ENCODE measurements around the gene CCL3.
"Not testable (repeated sequence)": the region's sequence is repeated elsewhere in the genome, so short reads cannot be mapped to it uniquely, and the experiment has no call there.

The CCL3 gene

GRCh38 chr17:36123431-36123830 is 33.5 kb upstream of the CCL3 start:
- Mint-ChIP-seq H3K4me3 (no peak overlapping the region), H3K27me3 (peaks cover 6% of the 10 kb centered on the region), H3K9me3 (peaks cover 8 to 31% of the 10 kb centered on the region in 2 donors), H3K4me1 (peaks cover 11% of the 10 kb centered on the region), H3K27ac (no peak overlapping the region)
- ATAC-seq (no peak), DNase-seq (no peak)

DNA sequence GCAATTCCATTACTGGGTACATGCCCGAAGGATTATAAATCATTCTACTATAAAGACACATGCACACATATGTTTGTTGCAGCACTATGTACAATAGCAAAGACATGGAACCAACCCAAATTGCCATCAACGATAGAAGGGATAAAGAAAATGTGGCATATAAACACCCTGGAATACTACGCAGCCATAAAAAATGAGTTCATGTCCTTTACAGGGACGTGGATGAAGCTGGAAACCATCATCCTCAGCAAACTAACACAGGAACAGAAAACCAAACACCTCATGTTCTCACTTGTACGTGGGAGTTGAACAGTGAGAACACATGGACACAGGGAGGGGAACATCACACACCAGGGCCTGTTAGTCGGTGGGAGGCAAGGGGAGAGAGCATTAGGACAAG is 31.2 kb upstream of the CCL3 start:
- H3K4me3 Mint-ChIP-seq, ATAC-seq, DNase-seq, H3K27ac Mint-ChIP-seq: not testable (repeated sequence)
- Mint-ChIP-seq H3K27me3 (peaks cover 12% of the 10 kb centered on the region), H3K4me1 (peaks cover 24% of the 10 kb centered on the region), H3K9me3 (peaks cover 7 to 21% of the 10 kb centered on the region in 2 donors)

DNA sequence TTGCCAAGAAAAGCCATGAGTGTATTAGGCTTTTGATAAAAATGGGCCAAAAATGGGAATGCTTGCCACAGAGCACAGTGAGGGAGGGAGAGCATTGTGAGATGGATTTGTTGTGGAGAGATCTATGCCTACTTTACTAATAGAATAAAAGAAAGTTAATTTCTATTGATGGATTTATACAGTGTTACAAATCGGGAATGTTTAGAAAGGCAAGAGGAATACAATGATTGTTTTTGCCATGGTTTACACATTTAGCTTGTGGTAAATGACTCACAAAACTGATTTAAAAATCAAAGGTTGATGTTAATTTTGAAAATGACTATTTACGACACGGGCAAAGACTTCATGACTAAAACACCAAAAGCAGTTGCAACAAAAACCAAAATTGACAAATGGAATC is 30.3 kb upstream of the CCL3 start:
- Mint-ChIP-seq H3K4me1 (peaks cover 24% of the 10 kb centered on the region), H3K27me3 (peaks cover 12% of the 10 kb centered on the region)
- ATAC-seq = no peak

DNA sequence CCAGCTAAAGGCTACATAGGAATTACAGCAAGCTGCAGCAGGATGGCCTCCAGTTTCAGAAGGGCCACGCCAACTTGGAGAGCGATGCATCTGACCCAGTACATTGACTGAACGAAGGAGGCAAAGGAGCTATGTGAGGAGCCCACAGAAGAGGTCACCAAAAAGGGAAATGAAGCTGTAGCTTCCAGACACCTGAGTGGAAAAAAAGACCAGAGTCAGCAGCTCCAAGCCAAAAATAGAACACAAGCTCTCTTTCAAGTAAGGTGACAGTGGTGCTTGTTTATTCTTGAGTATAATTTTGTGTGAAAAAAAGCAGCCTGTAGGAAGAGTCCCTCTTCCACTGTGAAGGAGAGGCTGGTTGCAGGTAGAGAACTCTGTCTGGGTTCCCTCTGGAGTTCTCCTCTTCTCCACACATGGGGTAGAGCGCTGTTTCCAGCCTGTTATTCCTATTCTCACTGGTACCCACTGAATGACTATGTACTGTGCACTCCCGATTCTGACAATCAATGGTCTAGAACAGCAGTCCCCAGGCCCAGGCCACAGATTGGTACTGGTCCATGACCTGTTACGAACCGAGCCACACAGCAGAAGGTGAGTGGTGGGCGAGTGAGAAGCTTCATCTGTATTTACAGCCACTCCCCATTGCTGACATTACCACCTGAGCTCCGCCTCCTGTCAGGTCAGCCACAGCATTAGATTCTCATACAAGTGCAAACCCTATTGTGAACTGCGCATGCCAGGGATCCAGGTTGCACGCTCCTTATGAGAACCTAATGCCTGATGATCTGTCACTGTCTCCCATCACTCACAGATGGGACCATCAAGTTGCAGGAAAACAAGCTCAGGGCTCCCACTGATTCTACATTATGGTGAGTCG is 28.8 kb upstream of the CCL3 start:
- Mint-ChIP-seq H3K9me3 (peaks cover 0 to 15% of the 10 kb centered on the region in 2 donors), H3K27me3 (peaks cover 12% of the 10 kb centered on the region), H3K4me1 (peaks cover 24% of the 10 kb centered on the region), H3K27ac (no peak overlapping the region), H3K4me3 (no peak overlapping the region)
- DNase-seq (no peak), ATAC-seq (no peak)

More for the DNA sequence above, 30.3 kb upstream of the CCL3 start:
- DNase-seq = no peak
- Mint-ChIP-seq H3K9me3 (peaks cover 0 to 12% of the 10 kb centered on the region in 2 donors), H3K27ac (no peak overlapping the region), H3K4me3 (no peak overlapping the region)

- Mint-ChIP-seq H3K27me3 (peaks cover 6% of the 10 kb centered on the region), H3K4me1 (peaks cover 24% of the 10 kb centered on the region), H3K9me3 (peaks cover 2 to 18% of the 10 kb centered on the region in 2 donors), H3K27ac (peak overlapping the region; percentile 31 to 38), H3K4me3 (peak overlapping the region; percentile 1 to 48)
- ATAC-seq (peak; percentile 92), DNase-seq (peak in 1 of 2 donors; percentile 47)
These were observed 27.8 kb upstream of the CCL3 start for GRCh38 chr17:36117505-36118382.

- not testable (repeated sequence) for H3K4me3 Mint-ChIP-seq, H3K27me3 Mint-ChIP-seq, DNase-seq, H3K27ac Mint-ChIP-seq, ATAC-seq
- Mint-ChIP-seq H3K4me1 (peaks cover 24% of the 10 kb centered on the region), H3K9me3 (peaks cover 13 to 28% of the 10 kb centered on the region in 2 donors)
These were observed 25.7 kb upstream of the CCL3 start for GRCh38 chr17:36115649-36115977.

DNA sequence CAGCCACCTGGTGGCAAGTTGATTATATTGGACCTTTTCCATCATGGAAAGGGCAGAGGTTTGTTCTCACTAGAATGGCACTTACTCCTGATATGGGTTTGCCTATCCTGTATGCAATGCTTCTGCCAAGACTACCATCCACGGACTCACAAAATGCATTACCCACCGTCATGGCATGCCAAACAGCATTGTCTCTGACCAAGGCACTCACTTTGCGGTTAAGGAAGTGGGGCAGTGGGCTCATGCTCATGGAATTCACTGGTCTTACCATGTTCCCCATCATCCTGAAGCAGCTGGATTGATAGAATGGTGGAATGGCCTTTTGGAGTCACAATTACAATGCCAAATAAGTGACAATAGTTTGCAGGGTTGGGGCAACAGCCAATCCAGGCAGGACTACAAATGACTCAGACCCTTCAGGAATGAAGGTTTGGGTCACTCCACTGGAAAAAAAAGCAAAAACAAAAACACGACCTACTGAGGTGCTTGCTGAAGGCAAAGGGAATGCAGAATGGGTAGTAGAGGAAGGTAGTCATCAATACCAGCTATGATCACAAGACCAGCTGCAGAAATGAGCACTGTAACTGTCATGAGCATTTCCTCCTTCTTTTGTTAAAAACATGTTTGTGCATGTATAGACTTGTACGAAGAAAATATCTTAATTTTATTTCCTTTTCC is 25.2 kb upstream of the CCL3 start:
- DNase-seq, H3K27me3 Mint-ChIP-seq, H3K27ac Mint-ChIP-seq, H3K4me3 Mint-ChIP-seq, ATAC-seq: not testable (repeated sequence)
- H3K9me3 Mint-ChIP-seq = peaks cover 13 to 28% of the 10 kb centered on the region in 2 donors
- H3K4me1 Mint-ChIP-seq = peaks cover 24% of the 10 kb centered on the region

GRCh38 chr17:36113131-36113530 is 23.2 kb upstream of the CCL3 start:
- not testable (repeated sequence) for DNase-seq, ATAC-seq, H3K4me3 Mint-ChIP-seq, H3K27ac Mint-ChIP-seq
- peaks cover 22% of the 10 kb centered on the region for H3K4me1 Mint-ChIP-seq
- H3K27me3 Mint-ChIP-seq = peaks cover 14% of the 10 kb centered on the region
- H3K9me3 Mint-ChIP-seq = peaks cover 13 to 28% of the 10 kb centered on the region in 2 donors

GRCh38 chr17:36112572-36112971 is 22.6 kb upstream of the CCL3 start:
- H3K4me3 Mint-ChIP-seq = no peak overlapping the region
- no peak overlapping the region for H3K27ac Mint-ChIP-seq
- H3K9me3 Mint-ChIP-seq = peaks cover 13 to 28% of the 10 kb centered on the region in 2 donors
- H3K27me3 Mint-ChIP-seq = peaks cover 20% of the 10 kb centered on the region
- no peak for ATAC-seq
- peaks cover 22% of the 10 kb centered on the region for H3K4me1 Mint-ChIP-seq
- DNase-seq = no peak

DNA sequence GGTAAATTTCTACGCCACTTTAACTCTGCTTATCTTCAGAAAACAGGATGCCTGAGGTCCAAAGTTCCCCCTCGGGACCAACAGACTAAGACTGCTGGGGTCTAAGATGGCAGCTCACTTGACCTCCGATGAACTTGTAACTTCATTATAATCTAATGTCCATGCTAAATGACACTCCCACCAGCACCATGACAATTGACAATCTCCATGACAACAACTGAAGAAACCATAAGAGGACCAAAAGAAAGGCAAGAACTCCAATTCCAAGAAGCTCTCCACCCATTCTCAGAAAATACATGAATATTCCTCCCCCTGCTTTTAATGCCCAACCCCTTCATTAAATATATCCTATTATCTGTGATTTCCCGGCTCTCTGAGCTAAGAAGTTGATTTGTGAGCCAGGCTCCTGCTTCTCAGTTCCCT is 21.1 kb upstream of the CCL3 start:
- Mint-ChIP-seq H3K9me3 (peaks cover 13 to 28% of the 10 kb centered on the region in 2 donors), H3K27me3 (peaks cover 25% of the 10 kb centered on the region), H3K4me1 (peaks cover 25% of the 10 kb centered on the region), H3K4me3 (no peak overlapping the region), H3K27ac (no peak overlapping the region)
- DNase-seq (no peak), ATAC-seq (no peak)

- H3K27ac Mint-ChIP-seq, DNase-seq, H3K4me3 Mint-ChIP-seq, ATAC-seq: not testable (repeated sequence)
- H3K9me3 Mint-ChIP-seq = peaks cover 13 to 22% of the 10 kb centered on the region in 2 donors
- peaks cover 47% of the 10 kb centered on the region for H3K4me1 Mint-ChIP-seq
- peaks cover 44% of the 10 kb centered on the region for H3K27me3 Mint-ChIP-seq
These were observed 18.3 kb upstream of the CCL3 start for GRCh38 chr17:36108265-36108664.

GRCh38 chr17:36107660-36108059 is 17.7 kb upstream of the CCL3 start:
- peaks cover 53% of the 10 kb centered on the region for H3K4me1 Mint-ChIP-seq
- H3K9me3 Mint-ChIP-seq = peaks cover 11 to 18% of the 10 kb centered on the region in 2 donors
- DNase-seq (no peak), ATAC-seq (peak; percentile 29)
- H3K27ac Mint-ChIP-seq = no peak overlapping the region
- no peak overlapping the region for H3K4me3 Mint-ChIP-seq
- H3K27me3 Mint-ChIP-seq = peaks cover 47% of the 10 kb centered on the region

DNA sequence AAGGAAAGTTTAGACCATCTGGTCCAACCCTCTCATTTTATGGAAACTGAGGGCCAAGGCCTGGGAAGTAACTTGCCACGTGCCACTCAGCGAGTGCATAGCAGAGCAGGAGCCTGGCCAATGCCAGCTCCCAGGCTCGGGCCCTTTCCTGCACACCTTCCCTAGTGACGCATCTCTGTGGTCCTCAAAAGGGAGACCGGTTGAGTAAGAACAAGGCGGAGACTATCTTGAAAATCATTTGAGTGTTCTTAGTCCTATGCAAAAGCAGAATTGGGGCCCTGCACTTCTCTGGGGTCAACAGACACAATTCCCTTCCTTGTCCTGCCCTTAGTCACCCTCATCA is 16.5 kb upstream of the CCL3 start:
- Mint-ChIP-seq H3K27ac (no peak overlapping the region), H3K9me3 (peaks cover 0 to 6% of the 10 kb centered on the region in 2 donors), H3K27me3 (peaks cover 50% of the 10 kb centered on the region), H3K4me3 (no peak overlapping the region), H3K4me1 (peaks cover 56% of the 10 kb centered on the region)
- DNase-seq (no peak), ATAC-seq (no peak)

- ATAC-seq (no peak), DNase-seq (no peak)
- Mint-ChIP-seq H3K27me3 (peaks cover 50% of the 10 kb centered on the region), H3K9me3 (peaks cover 0 to under 1% of the 10 kb centered on the region in 2 donors), H3K27ac (no peak overlapping the region), H3K4me3 (no peak overlapping the region), H3K4me1 (peaks cover 56% of the 10 kb centered on the region)
These were observed 16.0 kb upstream of the CCL3 start for GRCh38 chr17:36105781-36106492.

- DNase-seq = no peak
- H3K4me1 Mint-ChIP-seq = peaks cover 61% of the 10 kb centered on the region
- peak overlapping the region; percentile 40 to 69 for H3K4me3 Mint-ChIP-seq
- peaks cover 58% of the 10 kb centered on the region for H3K27me3 Mint-ChIP-seq
- peak overlapping the region in 1 of 2 donors; percentile 88 for H3K27ac Mint-ChIP-seq
- no peak for ATAC-seq
- no peaks in the 10 kb centered on the region for H3K9me3 Mint-ChIP-seq
These were observed 14.8 kb upstream of the CCL3 start for GRCh38 chr17:36104701-36105181.

All from stimulated activated naive CD8-positive, alpha-beta T cell treated with anti-CD3 and anti-CD28 coated beads, Interleukin-15, amount 100 ng/mL, for 72 hours (primary cell).